Liver (tissue), 9 donors: Measurements from ENCODE around the gene RPS27A. TPM values are rescaled to one million over a fixed set of nuclear protein-coding genes. Genes with fewer than 3 reads are reported as not detected.

Source experiments
- DNase-seq: peaks from one replicate; pipeline ENCODE4 v3.0.0-alpha.2; 2017; ENCODE audit warnings: low spot score
- H3K27ac ChIP-seq, 2 donors: one replicate each; pipeline ENCODE4 v1.7.0; 2013; ENCODE audit warnings: inconsistent platforms in 2 of 2, low read length in 2 of 2, control low read depth in 1 of 2, low read depth in 1 of 2, mild to moderate bottlenecking in 1 of 2
- H3K27me3 ChIP-seq, 4 donors: one replicate each; pipeline versions ENCODE4 v1.6.1 to v1.7.0; 2013; ENCODE audit warnings: low read length in 3 of 4, inconsistent platforms in 1 of 4, mild to moderate bottlenecking in 1 of 4, moderate library complexity in 1 of 4; ENCODE audit not compliant: control insufficient read depth in 4 of 4, insufficient read depth in 4 of 4
- H3K36me3 ChIP-seq, 4 donors: one replicate each; pipeline versions ENCODE4 v1.6.1 to v1.7.0; 2013; ENCODE audit warnings: low read length in 3 of 4, mild to moderate bottlenecking in 3 of 4, low read depth in 1 of 4, moderate library complexity in 1 of 4; ENCODE audit not compliant: control insufficient read depth in 4 of 4, insufficient read depth in 3 of 4
- H3K4me1 ChIP-seq, 4 donors: one replicate each; pipeline versions ENCODE4 v1.6.1 to v1.7.0; 2013; ENCODE audit warnings: low read length in 3 of 4, mild to moderate bottlenecking in 3 of 4, moderate library complexity in 1 of 4; ENCODE audit not compliant: control insufficient read depth in 4 of 4, insufficient read depth in 4 of 4
- H3K4me3 ChIP-seq, 3 donors: one replicate each; pipeline versions ENCODE4 v1.6.1 to v1.7.0; 2013; ENCODE audit warnings: low read length in 3 of 3, control low read depth in 1 of 3, low read depth in 1 of 3, mild to moderate bottlenecking in 1 of 3
- H3K9ac ChIP-seq, 2 donors: one replicate each; pipeline ENCODE4 v1.7.0; 2013; ENCODE audit warnings: low read length in 2 of 2, mild to moderate bottlenecking in 2 of 2, moderate library complexity in 2 of 2, control low read depth in 1 of 2, low read depth in 1 of 2
- H3K9me3 ChIP-seq, 4 donors: one replicate each; pipeline versions ENCODE4 v1.6.1 to v1.7.0; 2013; ENCODE audit warnings: low read length in 3 of 4; ENCODE audit not compliant: control insufficient read depth in 4 of 4
- HNF4A ChIP-seq, 2 donors: conservative IDR thresholded peaks; 2 replicates each; pipeline ENCODE4 v1.6.1; 2016; ENCODE audit warnings: antibody characterized with exemption in 2 of 2, mild to moderate bottlenecking in 2 of 2
- HNF4G ChIP-seq: IDR thresholded peaks from 2 replicates; pipeline ENCODE4 v1.6.1; 2016; ENCODE audit warnings: antibody characterized with exemption
- JUND ChIP-seq, 2 donors: IDR thresholded peaks; 2 replicates each; pipeline ENCODE4 v1.6.1; 2016; ENCODE audit warnings: antibody characterized with exemption in 2 of 2
- RAD21 ChIP-seq, 2 donors: IDR thresholded peaks; 2 replicates each; pipeline ENCODE4 v1.6.1; 2016; ENCODE audit warnings: antibody characterized with exemption in 2 of 2, mild to moderate bottlenecking in 2 of 2
- SP1 ChIP-seq: IDR thresholded peaks from 2 replicates; pipeline ENCODE4 v1.6.1; 2018; ENCODE audit warnings: antibody characterized with exemption, mild to moderate bottlenecking
- TAF1 ChIP-seq: conservative IDR thresholded peaks from 2 replicates; pipeline ENCODE4 v1.6.1; 2016; ENCODE audit warnings: antibody characterized with exemption, mild to moderate bottlenecking
- YY1 ChIP-seq: IDR thresholded peaks from 2 replicates; pipeline ENCODE4 v1.6.1; 2016; ENCODE audit warnings: antibody characterized with exemption, mild to moderate bottlenecking
- WGBS: extraction: QIAGEN DNeasy Blood & Tissue Kit; methylation state at CpG from one replicate; pipeline ENCODE4 v1.1.7; 2013; 5-methylcytosine and 5-hydroxymethylcytosine counted together
- polyA plus RNA-seq, 2 donors: library from polyadenylated mRNA; stranded (reverse) in 1 of 2; unstranded in 1 of 2; fragments of 200-250 nt in 1 of 2; fragments of >200 nt in 1 of 2; fragmentation: Nextera tagmentation in 1 of 2; extraction: Ambion mirVana in 1 of 2; gene quantifications; one replicate each; pipeline versions ENCODE4 v1.2.1 to v1.2.3, GENCODE V29; 2013 to 2015
- total RNA-seq, 2 donors: library from RNA; depleted of rRNA; stranded (reverse); fragments of >200 nt; gene quantifications; one replicate each; pipeline ENCODE4 v1.2.3, GENCODE V29; 2014
- TF ChIP-seq, protein P1 (sequence below): IDR thresholded peaks from 2 replicates; pipeline ENCODE4 v1.6.1; 2016; ENCODE audit warnings: antibody characterized with exemption, mild to moderate bottlenecking
- TF ChIP-seq, protein P2 (sequence below): fragments of 150-350 bp; IDR thresholded peaks from 2 replicates; pipeline ENCODE4 v1.5.1; 2017; ENCODE audit warnings: improper control_type of control experiment, low read depth, low read length; ENCODE audit not compliant: missing input control
- TF ChIP-seq, protein P3 (sequence below): IDR thresholded peaks from 2 replicates; pipeline ENCODE4 v1.6.1; 2016; ENCODE audit warnings: antibody characterized with exemption
- TF ChIP-seq, protein P4 (sequence below): IDR thresholded peaks from 2 replicates; pipeline ENCODE4 v1.6.1; 2016; ENCODE audit warnings: antibody characterized with exemption
- TF ChIP-seq, protein P5 (sequence below): IDR thresholded peaks from 2 replicates; pipeline ENCODE4 v1.6.1; 2016; ENCODE audit warnings: antibody characterized with exemption
- donor health status: healthy.
- donor health status: healthy.
- donor health status: healthy.
- donor health status: healthy.
- donor health status: healthy.

Gene RPS27A
- total and polyA plus RNA-seq, 4 donors = 225 to 655 (median 490) TPM

DNA sequence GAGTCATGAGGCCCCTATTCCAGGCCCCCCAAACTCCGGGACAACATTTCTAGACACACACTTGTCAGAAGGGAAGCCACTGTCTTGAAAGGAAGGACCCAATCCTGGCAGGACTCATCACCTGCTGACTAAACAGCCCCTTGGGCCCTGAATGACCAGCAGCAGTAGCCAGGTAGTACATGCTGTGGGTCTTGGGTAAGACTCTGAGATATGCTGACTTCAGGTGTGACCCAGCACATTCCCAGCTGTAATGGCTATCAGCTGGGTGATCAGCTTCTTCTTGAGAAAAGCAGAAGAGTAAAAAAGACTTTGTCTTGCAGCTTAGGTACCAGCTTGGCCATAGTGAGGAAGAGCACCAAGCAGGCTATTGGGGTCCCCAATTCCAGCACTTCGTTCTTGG is 36.0 kb upstream of the RPS27A start:
- no peak for TF ChIP-seq HNF4A (conservative IDR thresholded peaks at IDR 0.05)
- TF ChIP-seq TAF1 = no peak
- DNase-seq = no peak
- no peaks in the 10 kb centered on the region for H3K4me1 ChIP-seq
- H3K9ac ChIP-seq = no peak overlapping the region
- no peak overlapping the region for H3K4me3 ChIP-seq
- 94% methylated on average over 2 of the region's 2 CpGs for WGBS
- peaks cover 0 to 3% (median 0%) of the 10 kb centered on the region in 4 donors for H3K9me3 ChIP-seq
- H3K27me3 ChIP-seq = no peaks in the 10 kb centered on the region
- peaks cover 0 to 7% (median 0%) of the 10 kb centered on the region in 4 donors for H3K36me3 ChIP-seq
- no peak overlapping the region for H3K27ac ChIP-seq

DNA sequence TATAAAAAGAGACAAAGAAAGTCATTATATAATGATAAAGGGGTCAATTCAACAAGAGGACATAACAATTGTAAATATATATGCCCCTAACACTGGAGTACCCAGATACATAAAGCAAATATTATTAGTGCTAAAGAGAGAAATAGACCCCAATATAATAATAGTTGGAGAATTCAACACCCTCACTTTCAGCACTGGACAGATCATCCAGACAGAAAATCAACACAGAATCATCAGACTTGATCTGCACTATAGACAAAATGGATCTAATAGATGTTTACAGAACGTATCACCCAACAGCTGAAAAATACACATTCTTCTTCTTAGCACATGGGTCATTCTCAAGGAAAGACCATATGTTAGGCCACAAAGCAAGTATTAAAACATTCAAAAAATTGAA is 32.1 kb upstream of the RPS27A start:
- TF ChIP-seq YY1 = no peak
- TF ChIP-seq RAD21 (IDR thresholded peaks at IDR 0.05) = no peak
- TF ChIP-seq HNF4G = no peak
- TF ChIP-seq, protein P1, sequence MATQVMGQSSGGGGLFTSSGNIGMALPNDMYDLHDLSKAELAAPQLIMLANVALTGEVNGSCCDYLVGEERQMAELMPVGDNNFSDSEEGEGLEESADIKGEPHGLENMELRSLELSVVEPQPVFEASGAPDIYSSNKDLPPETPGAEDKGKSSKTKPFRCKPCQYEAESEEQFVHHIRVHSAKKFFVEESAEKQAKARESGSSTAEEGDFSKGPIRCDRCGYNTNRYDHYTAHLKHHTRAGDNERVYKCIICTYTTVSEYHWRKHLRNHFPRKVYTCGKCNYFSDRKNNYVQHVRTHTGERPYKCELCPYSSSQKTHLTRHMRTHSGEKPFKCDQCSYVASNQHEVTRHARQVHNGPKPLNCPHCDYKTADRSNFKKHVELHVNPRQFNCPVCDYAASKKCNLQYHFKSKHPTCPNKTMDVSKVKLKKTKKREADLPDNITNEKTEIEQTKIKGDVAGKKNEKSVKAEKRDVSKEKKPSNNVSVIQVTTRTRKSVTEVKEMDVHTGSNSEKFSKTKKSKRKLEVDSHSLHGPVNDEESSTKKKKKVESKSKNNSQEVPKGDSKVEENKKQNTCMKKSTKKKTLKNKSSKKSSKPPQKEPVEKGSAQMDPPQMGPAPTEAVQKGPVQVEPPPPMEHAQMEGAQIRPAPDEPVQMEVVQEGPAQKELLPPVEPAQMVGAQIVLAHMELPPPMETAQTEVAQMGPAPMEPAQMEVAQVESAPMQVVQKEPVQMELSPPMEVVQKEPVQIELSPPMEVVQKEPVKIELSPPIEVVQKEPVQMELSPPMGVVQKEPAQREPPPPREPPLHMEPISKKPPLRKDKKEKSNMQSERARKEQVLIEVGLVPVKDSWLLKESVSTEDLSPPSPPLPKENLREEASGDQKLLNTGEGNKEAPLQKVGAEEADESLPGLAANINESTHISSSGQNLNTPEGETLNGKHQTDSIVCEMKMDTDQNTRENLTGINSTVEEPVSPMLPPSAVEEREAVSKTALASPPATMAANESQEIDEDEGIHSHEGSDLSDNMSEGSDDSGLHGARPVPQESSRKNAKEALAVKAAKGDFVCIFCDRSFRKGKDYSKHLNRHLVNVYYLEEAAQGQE = no peak
- no peak for TF ChIP-seq SP1
- TF ChIP-seq, protein P2, sequence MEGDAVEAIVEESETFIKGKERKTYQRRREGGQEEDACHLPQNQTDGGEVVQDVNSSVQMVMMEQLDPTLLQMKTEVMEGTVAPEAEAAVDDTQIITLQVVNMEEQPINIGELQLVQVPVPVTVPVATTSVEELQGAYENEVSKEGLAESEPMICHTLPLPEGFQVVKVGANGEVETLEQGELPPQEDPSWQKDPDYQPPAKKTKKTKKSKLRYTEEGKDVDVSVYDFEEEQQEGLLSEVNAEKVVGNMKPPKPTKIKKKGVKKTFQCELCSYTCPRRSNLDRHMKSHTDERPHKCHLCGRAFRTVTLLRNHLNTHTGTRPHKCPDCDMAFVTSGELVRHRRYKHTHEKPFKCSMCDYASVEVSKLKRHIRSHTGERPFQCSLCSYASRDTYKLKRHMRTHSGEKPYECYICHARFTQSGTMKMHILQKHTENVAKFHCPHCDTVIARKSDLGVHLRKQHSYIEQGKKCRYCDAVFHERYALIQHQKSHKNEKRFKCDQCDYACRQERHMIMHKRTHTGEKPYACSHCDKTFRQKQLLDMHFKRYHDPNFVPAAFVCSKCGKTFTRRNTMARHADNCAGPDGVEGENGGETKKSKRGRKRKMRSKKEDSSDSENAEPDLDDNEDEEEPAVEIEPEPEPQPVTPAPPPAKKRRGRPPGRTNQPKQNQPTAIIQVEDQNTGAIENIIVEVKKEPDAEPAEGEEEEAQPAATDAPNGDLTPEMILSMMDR = no peak
- TF ChIP-seq, protein P3, sequence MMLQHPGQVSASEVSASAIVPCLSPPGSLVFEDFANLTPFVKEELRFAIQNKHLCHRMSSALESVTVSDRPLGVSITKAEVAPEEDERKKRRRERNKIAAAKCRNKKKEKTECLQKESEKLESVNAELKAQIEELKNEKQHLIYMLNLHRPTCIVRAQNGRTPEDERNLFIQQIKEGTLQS = no peak
- TF ChIP-seq JUND (IDR thresholded peaks at IDR 0.05) = no peak
- TF ChIP-seq, protein P4, sequence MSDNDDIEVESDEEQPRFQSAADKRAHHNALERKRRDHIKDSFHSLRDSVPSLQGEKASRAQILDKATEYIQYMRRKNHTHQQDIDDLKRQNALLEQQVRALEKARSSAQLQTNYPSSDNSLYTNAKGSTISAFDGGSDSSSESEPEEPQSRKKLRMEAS = no peak
- TF ChIP-seq, protein P5, sequence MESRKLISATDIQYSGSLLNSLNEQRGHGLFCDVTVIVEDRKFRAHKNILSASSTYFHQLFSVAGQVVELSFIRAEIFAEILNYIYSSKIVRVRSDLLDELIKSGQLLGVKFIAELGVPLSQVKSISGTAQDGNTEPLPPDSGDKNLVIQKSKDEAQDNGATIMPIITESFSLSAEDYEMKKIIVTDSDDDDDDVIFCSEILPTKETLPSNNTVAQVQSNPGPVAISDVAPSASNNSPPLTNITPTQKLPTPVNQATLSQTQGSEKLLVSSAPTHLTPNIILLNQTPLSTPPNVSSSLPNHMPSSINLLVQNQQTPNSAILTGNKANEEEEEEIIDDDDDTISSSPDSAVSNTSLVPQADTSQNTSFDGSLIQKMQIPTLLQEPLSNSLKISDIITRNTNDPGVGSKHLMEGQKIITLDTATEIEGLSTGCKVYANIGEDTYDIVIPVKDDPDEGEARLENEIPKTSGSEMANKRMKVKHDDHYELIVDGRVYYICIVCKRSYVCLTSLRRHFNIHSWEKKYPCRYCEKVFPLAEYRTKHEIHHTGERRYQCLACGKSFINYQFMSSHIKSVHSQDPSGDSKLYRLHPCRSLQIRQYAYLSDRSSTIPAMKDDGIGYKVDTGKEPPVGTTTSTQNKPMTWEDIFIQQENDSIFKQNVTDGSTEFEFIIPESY = no peak
- TF ChIP-seq TAF1 = no peak
- WGBS = 95% methylated on average over 1 of the region's 1 CpG
- Histone ChIP-seq H3K9me3 (peaks cover 0 to 3% (median 0%) of the 10 kb centered on the region in 4 donors), H3K27ac (no peak overlapping the region), H3K4me1 (no peaks in the 10 kb centered on the region), H3K36me3 (peaks cover 0 to 7% (median 0%) of the 10 kb centered on the region in 4 donors), H3K4me3 (no peak overlapping the region), H3K27me3 (no peaks in the 10 kb centered on the region), H3K9ac (no peak overlapping the region)
- no peak for DNase-seq
